Skeletal muscle tissue (tissue), 4 donors: ENCODE measurements around the gene UNC119B. TPM values are rescaled to one million over a fixed set of nuclear protein-coding genes. Genes with fewer than 3 reads are reported as not detected.

Experiments
- H3K27ac ChIP-seq: one replicate; pipeline ENCODE4 v1.7.0; 2013; ENCODE audit warnings: mild to moderate bottlenecking, low read depth, low read length, inconsistent platforms
- H3K27me3 ChIP-seq, 3 donors: one replicate each; pipeline ENCODE4 v1.7.0; 2013; ENCODE audit warnings: low read length in 3 of 3; ENCODE audit not compliant: control insufficient read depth in 3 of 3, insufficient read depth in 3 of 3
- H3K36me3 ChIP-seq, 3 donors: one replicate each; pipeline ENCODE4 v1.7.0; 2013; ENCODE audit warnings: low read length in 3 of 3; ENCODE audit not compliant: control insufficient read depth in 3 of 3, insufficient read depth in 3 of 3
- H3K4me1 ChIP-seq, 3 donors: one replicate each; pipeline ENCODE4 v1.7.0; 2013; ENCODE audit warnings: low read length in 3 of 3, mild to moderate bottlenecking in 3 of 3; ENCODE audit not compliant: control insufficient read depth in 3 of 3, insufficient read depth in 3 of 3
- H3K4me3 ChIP-seq, 3 donors: one replicate each; pipeline ENCODE4 v1.7.0; 2013; ENCODE audit warnings: low read length in 3 of 3
- H3K9ac ChIP-seq, 3 donors: one replicate each; pipeline ENCODE4 v1.7.0; 2013; ENCODE audit warnings: low read length in 3 of 3, mild to moderate bottlenecking in 3 of 3, moderate library complexity in 2 of 3, low read depth in 1 of 3
- H3K9me3 ChIP-seq, 3 donors: one replicate each; pipeline ENCODE4 v1.7.0; 2013; ENCODE audit warnings: low read length in 3 of 3; ENCODE audit not compliant: control insufficient read depth in 3 of 3
- total RNA-seq: library from RNA; depleted of rRNA; stranded (reverse); fragments of >200 nt; gene quantifications from one replicate; pipeline ENCODE4 v1.2.3, GENCODE V29; 2014
- donor health status: Osteomylitis.

UNC119B gene
- total RNA-seq, 1 donor from 2014 or later: 7.3 TPM

GRCh38 chr12:120718055-120718454 lies 7.8 kb downstream of the UNC119B start:
- H3K4me3 ChIP-seq: no peak overlapping the region
- peaks cover 12 to 20% (median 19%) of the 10 kb centered on the region in 3 donors for H3K4me1 ChIP-seq
- H3K9ac ChIP-seq: no peak overlapping the region
- peaks cover 58 to 79% (median 74%) of the 10 kb centered on the region in 3 donors for H3K36me3 ChIP-seq
- H3K27ac ChIP-seq: no peak overlapping the region
- H3K9me3 ChIP-seq: no peaks in the 10 kb centered on the region
- H3K27me3 ChIP-seq: no peaks in the 10 kb centered on the region

GRCh38 chr12:120719072-120719471 lies 8.8 kb downstream of the UNC119B start:
- Histone ChIP-seq H3K27me3 (no peaks in the 10 kb centered on the region), H3K27ac (no peak overlapping the region), H3K36me3 (peaks cover 57 to 75% (median 72%) of the 10 kb centered on the region in 3 donors)

GRCh38 chr12:120719496-120720233 lies 9.4 kb downstream of the UNC119B start:
- H3K9ac ChIP-seq: no peak overlapping the region
- peak overlapping the region; percentile 67 for H3K27ac ChIP-seq
- H3K27me3 ChIP-seq: no peaks in the 10 kb centered on the region
- H3K4me1 ChIP-seq: peaks cover 12 to 19% (median 12%) of the 10 kb centered on the region in 3 donors
- no peaks in the 10 kb centered on the region for H3K9me3 ChIP-seq
- H3K36me3 ChIP-seq: peaks cover 53 to 72% (median 71%) of the 10 kb centered on the region in 3 donors
- H3K4me3 ChIP-seq: no peak overlapping the region

More at GRCh38 chr12:120719072-120719471, 8.8 kb downstream of the UNC119B start:
- H3K9me3 ChIP-seq: no peaks in the 10 kb centered on the region
- H3K9ac ChIP-seq: peak overlapping the region in 1 of 3 donors; percentile 14
- peaks cover 12 to 19% (median 12%) of the 10 kb centered on the region in 3 donors for H3K4me1 ChIP-seq
- no peak overlapping the region for H3K4me3 ChIP-seq

GRCh38 chr12:120720234-120720986 lies 10.2 kb downstream of the UNC119B start:
- H3K9ac ChIP-seq: no peak overlapping the region
- peaks cover 49 to 67% (median 66%) of the 10 kb centered on the region in 3 donors for H3K36me3 ChIP-seq
- no peaks in the 10 kb centered on the region for H3K27me3 ChIP-seq
- peak overlapping the region; percentile 67 for H3K27ac ChIP-seq
- no peaks in the 10 kb centered on the region for H3K9me3 ChIP-seq
- peaks cover 17 to 24% (median 18%) of the 10 kb centered on the region in 3 donors for H3K4me1 ChIP-seq
- no peak overlapping the region for H3K4me3 ChIP-seq

- H3K4me3 ChIP-seq: no peak overlapping the region
- peaks cover 48 to 64% (median 61%) of the 10 kb centered on the region in 3 donors for H3K36me3 ChIP-seq
- H3K9ac ChIP-seq: peak overlapping the region in 1 of 3 donors; percentile 15
- H3K4me1 ChIP-seq: peaks cover 18 to 26% (median 21%) of the 10 kb centered on the region in 3 donors
- H3K27me3 ChIP-seq: no peaks in the 10 kb centered on the region
- peak overlapping the region; percentile 67 for H3K27ac ChIP-seq
- no peaks in the 10 kb centered on the region for H3K9me3 ChIP-seq
These were observed 10.9 kb downstream of the UNC119B start for GRCh38 chr12:120720987-120721801.

- Histone ChIP-seq H3K36me3 (peaks cover 43 to 57% (median 54%) of the 10 kb centered on the region in 3 donors), H3K4me1 (peaks cover 24 to 33% (median 28%) of the 10 kb centered on the region in 3 donors), H3K27ac (no peak overlapping the region), H3K9ac (no peak overlapping the region), H3K27me3 (no peaks in the 10 kb centered on the region), H3K9me3 (no peaks in the 10 kb centered on the region), H3K4me3 (no peak overlapping the region)
These were observed 11.6 kb downstream of the UNC119B start for GRCh38 chr12:120721866-120722265.

- H3K4me1 ChIP-seq: peaks cover 26 to 36% (median 32%) of the 10 kb centered on the region in 3 donors
- H3K9me3 ChIP-seq: no peaks in the 10 kb centered on the region
- peaks cover 43 to 57% (median 56%) of the 10 kb centered on the region in 3 donors for H3K36me3 ChIP-seq
- no peak overlapping the region for H3K9ac ChIP-seq
- H3K4me3 ChIP-seq: no peak overlapping the region
- H3K27ac ChIP-seq: no peak overlapping the region
- H3K27me3 ChIP-seq: no peaks in the 10 kb centered on the region
These were observed 12.5 kb downstream of the UNC119B start for GRCh38 chr12:120722784-120723183.

GRCh38 chr12:120724720-120725119 lies 14.5 kb downstream of the UNC119B start:
- Histone ChIP-seq H3K9ac (no peak overlapping the region), H3K27me3 (no peaks in the 10 kb centered on the region), H3K36me3 (peaks cover 30 to 48% (median 44%) of the 10 kb centered on the region in 3 donors), H3K9me3 (no peaks in the 10 kb centered on the region), H3K4me3 (peak overlapping the region in 1 of 3 donors; percentile 72), H3K27ac (no peak overlapping the region), H3K4me1 (peaks cover 26 to 36% (median 32%) of the 10 kb centered on the region in 3 donors)

GRCh38 chr12:120725151-120725658 lies 14.9 kb downstream of the UNC119B start:
- no peaks in the 10 kb centered on the region for H3K9me3 ChIP-seq
- H3K4me1 ChIP-seq: peaks cover 26 to 32% (median 31%) of the 10 kb centered on the region in 3 donors
- H3K9ac ChIP-seq: peak overlapping the region; percentile 48 to 90 (median 75)
- no peaks in the 10 kb centered on the region for H3K27me3 ChIP-seq
- peaks cover 30 to 46% (median 43%) of the 10 kb centered on the region in 3 donors for H3K36me3 ChIP-seq
- peak overlapping the region; percentile 76 for H3K27ac ChIP-seq
- H3K4me3 ChIP-seq: peak overlapping the region; percentile 72 to 86 (median 74)
